HepG2 (cell line): Measurements from ENCODE around the gene ANXA6. TPM values are rescaled to one million over a fixed set of nuclear protein-coding genes. Genes with fewer than 3 reads are reported as not detected.
A peak's percentile ranks its signal among the peaks of the same experiment; 100 is the strongest.

Experiments used
- ATAC-seq: fragments of 200-7000 bp; cut with Tn5 transposase; 3 replicates; pipeline ENCODE4 v1.9.1; 2020; ENCODE audit warnings: mild to moderate bottlenecking, moderate library complexity
- BruUV-seq: library from RNA; stranded (reverse); fragments of 400-500 nt; replicated peaks from 2 replicates; lab custom pipeline; 2021; lab: Mats Ljungman, UMichigan
- CTCF ChIA-PET: fragments of 300-600 bp; formaldehyde crosslinking; extraction: SDS; loops from one replicate; lab custom pipeline; 2021; ENCODE audit warnings: low total read pairs, inconsistent platforms, low intra/inter-chr PET ratio; lab: Yijun Ruan, JAX
- POLR2A ChIA-PET: fragments of 350-600 bp; sonication (Branson Sonifier 250); formaldehyde crosslinking; loops from one replicate; lab custom pipeline; 2020; ENCODE audit warnings: antibody characterized with exemption, inconsistent platforms; lab: Yijun Ruan, JAX
- DNase-seq: peaks from one replicate; pipeline ENCODE4 v3.0.0-alpha.2; 2015; ENCODE audit warnings: low spot score
- FAIRE-seq: peaks from 3 replicates; lab custom pipeline; 2011; peaks lifted over from hg19 to GRCh38; lab: Jason Lieb, UNC
- H2AFZ ChIP-seq: one replicate; pipeline ENCODE4 v1.6.1; 2011; ENCODE audit warnings: low read length, inconsistent platforms
- H3K27ac ChIP-seq: fragments of 300-600 bp; 3 replicates; pipeline ENCODE4 v1.8.0; 2011; ENCODE audit warnings: mixed run types, mild to moderate bottlenecking, mixed read lengths, low read length, inconsistent platforms; ENCODE audit not compliant: insufficient read depth; ENCODE audit errors: extremely low read length
- H3K27me3 ChIP-seq, 2 experiments: fragments of 200-600 bp in 1 of 2; 2 replicates in 1 of 2; 3 replicates in 1 of 2; pipeline versions ENCODE4 v1.6.0 to v1.8.0; 2011; ENCODE audit warnings: low read length in 2 of 2, mild to moderate bottlenecking in 2 of 2, moderate library complexity in 2 of 2, inconsistent platforms in 1 of 2; ENCODE audit not compliant: insufficient read depth in 2 of 2, control insufficient read depth in 1 of 2
- H3K36me3 ChIP-seq, 2 experiments: fragments of 200-600 bp in 1 of 2; replicated peaks in 1 of 2; 2 replicates in 1 of 2; 3 replicates in 1 of 2; pipeline versions ENCODE4 v1.5.1 to v1.8.0; 2011; ENCODE audit warnings: low read length in 2 of 2, inconsistent platforms in 1 of 2; ENCODE audit not compliant: insufficient read depth in 2 of 2, control insufficient read depth in 1 of 2
- H3K4me1 ChIP-seq: 2 replicates; pipeline ENCODE4 v1.5.1; 2012; ENCODE audit warnings: low read length, inconsistent platforms; ENCODE audit not compliant: insufficient read depth
- H3K4me2 ChIP-seq: 2 replicates; pipeline ENCODE4 v1.6.0; 2011; ENCODE audit warnings: low read depth, low read length, inconsistent platforms
- H3K4me3 ChIP-seq, 3 experiments: fragments of 200-600 bp in 1 of 3; sonication (generic), shearing (Covaris generic) in 1 of 3; replicated peaks in 1 of 3; 2 replicates each; pipeline ENCODE4 v1.5.1; 2011 to 2016; ENCODE audit warnings: low read length in 3 of 3, inconsistent platforms in 2 of 3, low read depth in 2 of 3, mild to moderate bottlenecking in 2 of 3, control low read depth in 1 of 3, mixed read lengths in 1 of 3; ENCODE audit not compliant: insufficient read depth in 1 of 3
- H3K79me2 ChIP-seq: one replicate; pipeline ENCODE4 v1.6.1; 2011; ENCODE audit warnings: low read length, inconsistent platforms; ENCODE audit not compliant: insufficient read depth
- H3K9ac ChIP-seq: 2 replicates; pipeline ENCODE4 v1.6.0; 2011; ENCODE audit warnings: mild to moderate bottlenecking, low read depth, low read length, inconsistent platforms; ENCODE audit not compliant: insufficient read depth
- H3K9me3 ChIP-seq: 2 replicates; pipeline ENCODE4 v1.5.1; 2012; ENCODE audit warnings: mild to moderate bottlenecking, low read length
- H4K20me1 ChIP-seq: 2 replicates; pipeline ENCODE4 v1.6.0; 2011; ENCODE audit warnings: inconsistent platforms, mild to moderate bottlenecking, low read length, moderate library complexity; ENCODE audit not compliant: insufficient read depth
- CBFB ChIP-seq: sonication (generic); formaldehyde crosslinking; IDR thresholded peaks from 2 replicates; pipeline ENCODE4 v1.4.0; 2020; ENCODE audit warnings: missing genetic modification reagents
- GTF2F1 ChIP-seq: fragments of 150-350 bp; IDR thresholded peaks from 2 replicates; pipeline ENCODE4 v1.6.1; 2014; ENCODE audit warnings: low read length
- MED1 ChIP-seq: sonication (generic); formaldehyde crosslinking; IDR thresholded peaks from 2 replicates; pipeline ENCODE4 v1.4.0; 2020; ENCODE audit warnings: missing genetic modification reagents
- ZBTB20 ChIP-seq: sonication (generic); formaldehyde crosslinking; IDR thresholded peaks from 2 replicates; pipeline ENCODE4 v1.8.1; 2023; ENCODE audit warnings: missing genetic modification reagents, low read depth, mild to moderate bottlenecking, borderline replicate concordance
- ZFP37 ChIP-seq: sonication (generic); formaldehyde crosslinking; IDR thresholded peaks from 2 replicates; pipeline ENCODE4 v1.4.0; 2020; ENCODE audit warnings: missing genetic modification reagents, borderline replicate concordance
- ZNF207 ChIP-seq: fragments of 450-650 bp; IDR thresholded peaks from 2 replicates; pipeline ENCODE4 v1.6.1; 2016; ENCODE audit warnings: antibody characterized with exemption, borderline replicate concordance
- ZNF878 ChIP-seq: sonication (generic); formaldehyde crosslinking; IDR thresholded peaks from 2 replicates; pipeline ENCODE4 v1.8.1; 2023; ENCODE audit warnings: mild to moderate bottlenecking, missing genetic modification reagents, moderate library complexity
- WGBS: methylation state at CpG from one replicate; pipeline ENCODE4 v1.1.6; 2017; ENCODE audit warnings: low lambda C conversion rate; 5-methylcytosine and 5-hydroxymethylcytosine counted together
- in situ Hi-C: cut with HindIII; loops from 2 replicates; pipeline ENCODE4 v1.10.0; 2017; ENCODE audit warnings: low pct_unique_long_range_greater_than_20kb; ENCODE audit not compliant: extremely low pct_ligation_motif_present
- intact Hi-C: fragments of 100-400 bp; cut with micrococcal nuclease; formaldehyde crosslinking; loops from one replicate; pipeline ENCODE4 v1.10.0; 2022; ENCODE audit not compliant: unreplicated experiment
- polyA plus RNA-seq, 8 experiments: library from polyadenylated mRNA; depleted of rRNA in 3 of 8; stranded (reverse) in 7 of 8; unstranded in 1 of 8; fragments of >200 nt; fragmentation: Illumina TruSeq in 4 of 8; extraction: Trizol in 4 of 8; gene quantifications; 2 replicates each; pipeline versions ENCODE4 v1.2.1 to v1.2.3, GENCODE V29; 2011 to 2016; ENCODE audit warnings: low read depth in 4 of 8, missing spikeins in 1 of 8, mixed read lengths in 1 of 8; ENCODE audit not compliant: insufficient read depth in 1 of 8
- total RNA-seq, 5 experiments: library from RNA; depleted of rRNA; stranded (reverse); fragments of >200 nt; fragmentation: Illumina TruSeq; extraction: Trizol; gene quantifications; 2 replicates each; pipeline ENCODE4 v1.2.3, GENCODE V29; 2016; ENCODE audit warnings: low read depth in 1 of 5
- TF ChIP-seq, protein P1 (sequence below): IDR thresholded peaks from 2 replicates; pipeline ENCODE4 v1.6.1; 2012; ENCODE audit warnings: low read length, improper control_type of control experiment
- TF ChIP-seq, protein P2 (sequence below): sonication (generic); formaldehyde crosslinking; IDR thresholded peaks from 2 replicates; pipeline ENCODE4 v1.5.0; 2020; ENCODE audit warnings: missing genetic modification reagents, mild to moderate bottlenecking, borderline replicate concordance
- TF ChIP-seq, protein P3 (sequence below): sonication (generic); formaldehyde crosslinking; IDR thresholded peaks from 2 replicates; pipeline ENCODE4 v1.4.0; 2020; ENCODE audit warnings: missing genetic modification reagents, borderline replicate concordance
- TF ChIP-seq, protein P4 (sequence below): sonication (generic); formaldehyde crosslinking; IDR thresholded peaks from 2 replicates; pipeline ENCODE4 v1.5.0; 2020; ENCODE audit warnings: mild to moderate bottlenecking, missing genetic modification reagents, borderline replicate concordance

ANXA6 gene
- total and polyA plus RNA-seq, 2 of the 13 experiments (the other 11 are each of a cell fraction or from before 2014, with no cell fraction given) = 103 to 125 TPM

DNA sequence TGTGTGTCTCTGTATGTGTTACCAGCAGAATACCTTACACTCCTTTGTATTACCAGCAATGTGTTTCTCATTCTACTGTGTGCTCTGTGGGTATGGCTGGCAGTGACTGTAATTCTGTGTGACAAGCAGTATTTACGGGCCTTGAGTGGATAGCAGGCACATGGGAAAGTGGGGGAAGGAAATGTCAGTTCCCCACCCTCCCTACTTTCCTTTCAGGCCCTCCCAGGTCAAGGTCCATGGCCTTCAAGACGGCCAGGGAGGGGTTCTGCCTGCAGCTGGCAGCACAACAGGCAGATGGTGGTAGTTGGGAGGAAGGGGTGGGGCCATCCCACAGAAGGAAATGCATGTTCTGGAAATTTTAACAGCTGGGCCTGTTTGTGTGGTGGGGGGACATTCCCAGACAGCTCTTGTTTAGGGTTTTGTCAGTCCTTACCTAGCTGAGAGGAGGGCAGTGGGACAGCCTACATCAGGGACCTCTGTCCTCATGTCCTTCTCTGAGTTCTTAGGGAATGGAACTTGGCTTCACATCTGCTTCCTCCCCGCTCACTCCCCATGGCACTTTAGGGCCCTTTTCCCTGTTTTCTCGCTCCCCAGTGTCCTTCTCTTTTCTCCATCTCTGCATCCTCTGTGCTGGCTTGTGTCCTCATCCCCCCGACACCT is 62.1 kb downstream of the ANXA6 start:
- Histone ChIP-seq H3K9ac (no peak overlapping the region), H3K4me1 (peaks cover 49% of the 10 kb centered on the region), H2AFZ (no peak overlapping the region), H3K27ac (no peak overlapping the region), H3K79me2 (no peaks in the 10 kb centered on the region), H3K27me3 (no peaks in the 10 kb centered on the region; a peak in 1 of 5 replicates), H3K4me2 (peak overlapping the region; percentile 58), H4K20me1 (no peaks in the 10 kb centered on the region), H3K36me3 (no peaks in the 10 kb centered on the region), H3K9me3 (no peaks in the 10 kb centered on the region), H3K4me3 (no peak overlapping the region; a peak in 1 of 6 replicates)
- in situ Hi-C loops (no loop called here), intact Hi-C loops (no loop called here)
- 25% methylated on average over 5 of the region's 5 CpGs for WGBS
- no TSS peak for BruUV-seq
- ATAC-seq (peak; percentile 11), FAIRE-seq (no peak), DNase-seq (no peak)
- ChIA-PET POLR2A (interaction anchor here (2.4 kb wide), 1 partner anchor 14 kb away, joined by 10 read pairs; the partner anchor contains the start of gene TNIP1), CTCF (no interaction called here)
- no peak for TF ChIP-seq ZNF207
- TF ChIP-seq, protein P1, sequence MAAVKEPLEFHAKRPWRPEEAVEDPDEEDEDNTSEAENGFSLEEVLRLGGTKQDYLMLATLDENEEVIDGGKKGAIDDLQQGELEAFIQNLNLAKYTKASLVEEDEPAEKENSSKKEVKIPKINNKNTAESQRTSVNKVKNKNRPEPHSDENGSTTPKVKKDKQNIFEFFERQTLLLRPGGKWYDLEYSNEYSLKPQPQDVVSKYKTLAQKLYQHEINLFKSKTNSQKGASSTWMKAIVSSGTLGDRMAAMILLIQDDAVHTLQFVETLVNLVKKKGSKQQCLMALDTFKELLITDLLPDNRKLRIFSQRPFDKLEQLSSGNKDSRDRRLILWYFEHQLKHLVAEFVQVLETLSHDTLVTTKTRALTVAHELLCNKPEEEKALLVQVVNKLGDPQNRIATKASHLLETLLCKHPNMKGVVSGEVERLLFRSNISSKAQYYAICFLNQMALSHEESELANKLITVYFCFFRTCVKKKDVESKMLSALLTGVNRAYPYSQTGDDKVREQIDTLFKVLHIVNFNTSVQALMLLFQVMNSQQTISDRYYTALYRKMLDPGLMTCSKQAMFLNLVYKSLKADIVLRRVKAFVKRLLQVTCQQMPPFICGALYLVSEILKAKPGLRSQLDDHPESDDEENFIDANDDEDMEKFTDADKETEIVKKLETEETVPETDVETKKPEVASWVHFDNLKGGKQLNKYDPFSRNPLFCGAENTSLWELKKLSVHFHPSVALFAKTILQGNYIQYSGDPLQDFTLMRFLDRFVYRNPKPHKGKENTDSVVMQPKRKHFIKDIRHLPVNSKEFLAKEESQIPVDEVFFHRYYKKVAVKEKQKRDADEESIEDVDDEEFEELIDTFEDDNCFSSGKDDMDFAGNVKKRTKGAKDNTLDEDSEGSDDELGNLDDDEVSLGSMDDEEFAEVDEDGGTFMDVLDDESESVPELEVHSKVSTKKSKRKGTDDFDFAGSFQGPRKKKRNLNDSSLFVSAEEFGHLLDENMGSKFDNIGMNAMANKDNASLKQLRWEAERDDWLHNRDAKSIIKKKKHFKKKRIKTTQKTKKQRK = no peak
- no peak for TF ChIP-seq CBFB (CRISPR knock-in tag)
- no peak for TF ChIP-seq GTF2F1
- TF ChIP-seq, protein P2, sequence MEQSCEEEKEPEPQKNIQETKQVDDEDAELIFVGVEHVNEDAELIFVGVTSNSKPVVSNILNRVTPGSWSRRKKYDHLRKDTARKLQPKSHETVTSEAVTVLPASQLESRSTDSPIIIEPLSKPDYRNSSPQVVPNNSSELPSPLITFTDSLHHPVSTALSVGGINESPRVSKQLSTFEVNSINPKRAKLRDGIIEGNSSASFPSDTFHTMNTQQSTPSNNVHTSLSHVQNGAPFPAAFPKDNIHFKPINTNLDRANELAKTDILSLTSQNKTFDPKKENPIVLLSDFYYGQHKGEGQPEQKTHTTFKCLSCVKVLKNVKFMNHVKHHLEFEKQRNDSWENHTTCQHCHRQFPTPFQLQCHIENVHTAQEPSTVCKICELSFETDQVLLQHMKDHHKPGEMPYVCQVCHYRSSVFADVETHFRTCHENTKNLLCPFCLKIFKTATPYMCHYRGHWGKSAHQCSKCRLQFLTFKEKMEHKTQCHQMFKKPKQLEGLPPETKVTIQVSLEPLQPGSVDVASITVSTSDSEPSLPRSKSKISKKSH (CRISPR knock-in tag) = no peak
- TF ChIP-seq ZBTB20 (CRISPR knock-in tag) = no peak
- no peak for TF ChIP-seq MED1
- no peak for TF ChIP-seq ZNF878 (CRISPR knock-in tag)
- TF ChIP-seq, protein P3, sequence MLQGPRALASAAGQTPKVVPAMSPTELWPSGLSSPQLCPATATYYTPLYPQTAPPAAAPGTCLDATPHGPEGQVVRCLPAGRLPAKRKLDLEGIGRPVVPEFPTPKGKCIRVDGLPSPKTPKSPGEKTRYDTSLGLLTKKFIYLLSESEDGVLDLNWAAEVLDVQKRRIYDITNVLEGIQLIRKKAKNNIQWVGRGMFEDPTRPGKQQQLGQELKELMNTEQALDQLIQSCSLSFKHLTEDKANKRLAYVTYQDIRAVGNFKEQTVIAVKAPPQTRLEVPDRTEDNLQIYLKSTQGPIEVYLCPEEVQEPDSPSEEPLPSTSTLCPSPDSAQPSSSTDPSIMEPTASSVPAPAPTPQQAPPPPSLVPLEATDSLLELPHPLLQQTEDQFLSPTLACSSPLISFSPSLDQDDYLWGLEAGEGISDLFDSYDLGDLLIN (CRISPR knock-in tag) = no peak
- TF ChIP-seq, protein P4, sequence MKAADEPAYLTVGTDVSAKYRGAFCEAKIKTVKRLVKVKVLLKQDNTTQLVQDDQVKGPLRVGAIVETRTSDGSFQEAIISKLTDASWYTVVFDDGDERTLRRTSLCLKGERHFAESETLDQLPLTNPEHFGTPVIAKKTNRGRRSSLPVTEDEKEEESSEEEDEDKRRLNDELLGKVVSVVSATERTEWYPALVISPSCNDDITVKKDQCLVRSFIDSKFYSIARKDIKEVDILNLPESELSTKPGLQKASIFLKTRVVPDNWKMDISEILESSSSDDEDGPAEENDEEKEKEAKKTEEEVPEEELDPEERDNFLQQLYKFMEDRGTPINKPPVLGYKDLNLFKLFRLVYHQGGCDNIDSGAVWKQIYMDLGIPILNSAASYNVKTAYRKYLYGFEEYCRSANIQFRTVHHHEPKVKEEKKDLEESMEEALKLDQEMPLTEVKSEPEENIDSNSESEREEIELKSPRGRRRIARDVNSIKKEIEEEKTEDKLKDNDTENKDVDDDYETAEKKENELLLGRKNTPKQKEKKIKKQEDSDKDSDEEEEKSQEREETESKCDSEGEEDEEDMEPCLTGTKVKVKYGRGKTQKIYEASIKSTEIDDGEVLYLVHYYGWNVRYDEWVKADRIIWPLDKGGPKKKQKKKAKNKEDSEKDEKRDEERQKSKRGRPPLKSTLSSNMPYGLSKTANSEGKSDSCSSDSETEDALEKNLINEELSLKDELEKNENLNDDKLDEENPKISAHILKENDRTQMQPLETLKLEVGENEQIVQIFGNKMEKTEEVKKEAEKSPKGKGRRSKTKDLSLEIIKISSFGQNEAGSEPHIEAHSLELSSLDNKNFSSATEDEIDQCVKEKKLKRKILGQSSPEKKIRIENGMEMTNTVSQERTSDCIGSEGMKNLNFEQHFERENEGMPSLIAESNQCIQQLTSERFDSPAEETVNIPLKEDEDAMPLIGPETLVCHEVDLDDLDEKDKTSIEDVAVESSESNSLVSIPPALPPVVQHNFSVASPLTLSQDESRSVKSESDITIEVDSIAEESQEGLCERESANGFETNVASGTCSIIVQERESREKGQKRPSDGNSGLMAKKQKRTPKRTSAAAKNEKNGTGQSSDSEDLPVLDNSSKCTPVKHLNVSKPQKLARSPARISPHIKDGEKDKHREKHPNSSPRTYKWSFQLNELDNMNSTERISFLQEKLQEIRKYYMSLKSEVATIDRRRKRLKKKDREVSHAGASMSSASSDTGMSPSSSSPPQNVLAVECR (CRISPR knock-in tag) = no peak
- TF ChIP-seq ZFP37 (CRISPR knock-in tag) = no peak
